GM19438 (cell line): ENCODE measurements around the gene ADGRF5.

Source experiments
- ATAC-seq: cut with Tn5 transposase; IDR thresholded peaks from one replicate; pipeline ENCODE4 v1.9.1; 2021; ENCODE audit warnings: low read depth; ENCODE audit not compliant: unreplicated experiment

ADGRF5 gene

GRCh38 chr6:46933751-46934150 is 12.0 kb upstream of the ADGRF5 start:
- ATAC-seq: no peak

- no peak for ATAC-seq
Measured at GRCh38 chr6:46932526-46933319, 11.0 kb upstream of the ADGRF5 start.

- ATAC-seq: no peak
Measured at GRCh38 chr6:46931416-46931815, 9.7 kb upstream of the ADGRF5 start.

GRCh38 chr6:46930331-46930730 is 8.6 kb upstream of the ADGRF5 start:
- ATAC-seq: no peak

GRCh38 chr6:46927066-46927465 is 5.3 kb upstream of the ADGRF5 start:
- no peak for ATAC-seq

GRCh38 chr6:46926481-46926880 is 4.7 kb upstream of the ADGRF5 start:
- ATAC-seq: no peak

- no peak for ATAC-seq
Measured at GRCh38 chr6:46925563-46926253, 4.0 kb upstream of the ADGRF5 start.

GRCh38 chr6:46923476-46923875 is 1.7 kb upstream of the ADGRF5 start:
- ATAC-seq: no peak

GRCh38 chr6:46921059-46921458 is 679 bp downstream of the ADGRF5 start:
- ATAC-seq: no peak

- no peak for ATAC-seq
Measured at GRCh38 chr6:46918806-46919205, 2.9 kb downstream of the ADGRF5 start.

GRCh38 chr6:46917002-46917545 is 4.7 kb downstream of the ADGRF5 start:
- no peak for ATAC-seq

- ATAC-seq: no peak
Measured at GRCh38 chr6:46915866-46916265, 5.9 kb downstream of the ADGRF5 start.

GRCh38 chr6:46915380-46915779 is 6.4 kb downstream of the ADGRF5 start:
- ATAC-seq: no peak

GRCh38 chr6:46914279-46914810 is 7.4 kb downstream of the ADGRF5 start:
- no peak for ATAC-seq

- no peak for ATAC-seq
Measured at GRCh38 chr6:46909371-46909770, 12.4 kb downstream of the ADGRF5 start.

GRCh38 chr6:46906776-46907175 is 15.0 kb downstream of the ADGRF5 start:
- ATAC-seq: no peak

GRCh38 chr6:46904117-46904516 is 17.6 kb downstream of the ADGRF5 start:
- no peak for ATAC-seq

GRCh38 chr6:46903175-46903574 is 18.6 kb downstream of the ADGRF5 start:
- ATAC-seq: no peak

- no peak for ATAC-seq
Measured at GRCh38 chr6:46901882-46902314, 19.8 kb downstream of the ADGRF5 start.

- no peak for ATAC-seq
Measured at GRCh38 chr6:46900266-46900665, 21.5 kb downstream of the ADGRF5 start.

GRCh38 chr6:46899659-46900058 is 22.1 kb downstream of the ADGRF5 start:
- ATAC-seq: no peak
